Vagina (tissue), 2 donors: ENCODE measurements around the gene KRTAP10-5.
"Not testable (repeated sequence)": the region's sequence is repeated elsewhere in the genome, so short reads cannot be mapped to it uniquely, and the experiment has no call there.

Source experiments
- CTCF ChIP-seq, 3 experiments: fragments of 450-650 bp in 2 of 3; fragments of 200-600 bp in 1 of 3; sonication (generic) in 1 of 3; IDR thresholded peaks; one replicate each; pipeline ENCODE4 v1.5.1; 2017 to 2019; ENCODE audit warnings: antibody characterized with exemption in 3 of 3, mild to moderate bottlenecking in 2 of 3, moderate library complexity in 2 of 3
- POLR2AphosphoS5 ChIP-seq, 2 donors: sonication (generic); formaldehyde crosslinking; IDR thresholded peaks; one replicate each; pipeline ENCODE4 v1.9.0; 2017; ENCODE audit warnings: antibody characterized with exemption in 2 of 2, mild to moderate bottlenecking in 2 of 2, low read depth in 1 of 2; ENCODE audit not compliant: insufficient read depth in 1 of 2

DNA sequence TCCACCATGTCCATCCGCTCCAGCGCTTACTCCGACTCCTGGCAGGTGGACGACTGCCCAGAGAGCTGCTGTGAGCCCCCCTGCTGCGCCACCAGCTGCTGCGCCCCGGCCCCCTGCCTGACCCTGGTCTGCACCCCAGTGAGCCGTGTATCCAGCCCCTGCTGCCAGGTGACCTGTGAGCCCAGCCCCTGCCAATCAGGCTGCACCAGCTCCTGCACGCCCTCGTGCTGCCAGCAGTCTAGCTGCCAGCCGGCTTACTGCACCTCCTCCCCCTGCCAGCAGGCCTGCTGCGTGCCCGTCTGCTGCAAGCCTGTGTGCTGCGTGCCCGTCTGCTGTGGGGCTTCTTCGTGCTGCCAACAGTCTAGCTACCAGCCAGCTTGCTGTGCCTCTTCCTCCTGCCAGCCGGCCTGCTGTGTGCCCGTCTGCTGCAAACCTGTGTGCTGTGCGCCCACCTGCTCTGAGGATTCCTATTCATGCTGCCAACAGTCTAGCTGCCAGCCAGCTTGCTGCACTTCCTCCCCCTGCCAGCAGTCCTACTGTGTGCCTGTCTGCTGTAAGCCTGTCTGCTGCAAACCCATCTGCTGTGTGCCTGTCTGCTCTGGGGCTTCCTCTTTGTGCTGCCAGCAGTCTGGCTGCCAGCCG, 46.9 kb upstream of the KRTAP10-5 start:
- not testable (repeated sequence) for TF ChIP-seq CTCF (IDR thresholded peaks at IDR 0.05); POLR2AphosphoS5 (IDR thresholded peaks at IDR 0.05; ENCODE audit: insufficient read depth in 1 of 2, low read depth in 1 of 2)
